HG02678 (cell line): ENCODE results near the gene ARAP1.

ENCODE experiments used
- ATAC-seq: cut with Tn5 transposase; IDR thresholded peaks from one replicate; pipeline ENCODE4 v1.9.1; 2021; ENCODE audit warnings: mild to moderate bottlenecking, moderate library complexity; ENCODE audit not compliant: unreplicated experiment

Gene ARAP1

DNA sequence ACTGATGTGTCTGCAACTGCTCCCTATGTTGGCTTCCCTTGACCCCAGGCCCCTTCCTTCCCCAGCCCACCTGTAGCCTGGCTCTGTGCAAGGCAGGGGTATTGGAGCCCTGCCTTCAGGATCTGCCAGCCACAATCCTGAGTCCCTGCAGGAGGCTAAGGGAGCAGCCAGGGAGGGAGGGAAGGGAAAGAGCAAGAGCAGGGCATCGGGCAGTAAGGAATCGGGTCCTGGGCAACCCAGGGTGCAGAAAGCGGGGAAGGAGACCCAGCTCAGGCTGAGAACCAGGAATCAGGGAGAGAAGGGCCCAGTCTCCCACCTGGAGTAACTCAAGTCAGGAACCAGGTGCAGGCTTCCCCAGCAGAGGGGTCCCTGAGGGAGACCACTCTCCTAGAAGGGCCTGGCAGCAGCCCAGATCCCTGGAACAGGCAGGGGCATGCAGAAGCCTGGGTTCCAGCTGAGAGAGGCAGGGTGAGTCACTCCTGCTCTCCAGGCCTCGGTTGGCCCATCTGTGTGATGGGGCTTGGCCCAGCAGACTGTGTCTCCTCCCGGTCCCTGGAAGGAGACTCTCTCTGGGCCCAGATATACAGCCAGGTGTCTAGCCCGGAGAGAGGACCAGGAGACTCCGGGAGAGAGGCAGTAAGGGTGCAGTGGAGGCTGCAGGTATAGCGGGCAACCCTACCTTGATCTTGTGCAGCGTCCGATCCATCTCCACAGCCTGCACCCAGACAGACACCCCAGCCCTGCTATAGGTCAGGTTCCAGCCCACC lies 28.3 kb upstream of the ARAP1 start:
- ATAC-seq: no peak

DNA sequence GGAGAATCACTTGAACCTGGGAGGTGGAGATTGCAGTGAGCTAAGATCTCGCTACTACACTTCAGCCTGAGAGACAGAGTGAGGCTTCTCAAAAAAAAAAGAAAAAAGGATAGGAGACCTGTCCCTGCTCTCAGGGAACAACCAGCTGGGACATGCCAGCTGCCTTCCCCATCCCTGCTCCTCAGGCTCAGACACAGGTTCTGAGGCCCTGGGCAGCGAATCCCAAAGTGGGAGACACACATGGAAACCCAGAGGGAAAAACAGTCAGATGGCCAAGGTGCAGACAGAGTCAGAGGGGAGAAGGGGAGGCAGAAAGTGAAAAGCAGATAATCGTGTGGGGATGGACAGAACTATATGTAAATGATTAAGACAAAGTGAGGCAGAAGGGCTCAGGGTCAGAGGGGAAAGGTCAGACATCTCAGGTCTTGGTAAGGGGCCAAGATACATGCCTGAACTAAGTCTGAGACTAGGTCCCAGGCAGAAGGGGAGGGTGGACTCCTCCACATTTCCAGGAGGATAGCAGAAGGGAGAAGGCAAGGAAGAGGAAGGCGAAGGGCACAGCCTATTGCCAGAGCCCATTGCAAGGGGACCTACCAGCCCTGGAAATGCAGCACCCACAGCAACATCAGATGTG lies 27.4 kb upstream of the ARAP1 start:
- no peak for ATAC-seq

GRCh38 chr11:72778535-72779494 lies 26.6 kb upstream of the ARAP1 start:
- ATAC-seq: no peak

GRCh38 chr11:72777755-72778278 lies 25.6 kb upstream of the ARAP1 start:
- ATAC-seq: no peak

- no peak for ATAC-seq
Measured at GRCh38 chr11:72776844-72777754, 24.9 kb upstream of the ARAP1 start.

DNA sequence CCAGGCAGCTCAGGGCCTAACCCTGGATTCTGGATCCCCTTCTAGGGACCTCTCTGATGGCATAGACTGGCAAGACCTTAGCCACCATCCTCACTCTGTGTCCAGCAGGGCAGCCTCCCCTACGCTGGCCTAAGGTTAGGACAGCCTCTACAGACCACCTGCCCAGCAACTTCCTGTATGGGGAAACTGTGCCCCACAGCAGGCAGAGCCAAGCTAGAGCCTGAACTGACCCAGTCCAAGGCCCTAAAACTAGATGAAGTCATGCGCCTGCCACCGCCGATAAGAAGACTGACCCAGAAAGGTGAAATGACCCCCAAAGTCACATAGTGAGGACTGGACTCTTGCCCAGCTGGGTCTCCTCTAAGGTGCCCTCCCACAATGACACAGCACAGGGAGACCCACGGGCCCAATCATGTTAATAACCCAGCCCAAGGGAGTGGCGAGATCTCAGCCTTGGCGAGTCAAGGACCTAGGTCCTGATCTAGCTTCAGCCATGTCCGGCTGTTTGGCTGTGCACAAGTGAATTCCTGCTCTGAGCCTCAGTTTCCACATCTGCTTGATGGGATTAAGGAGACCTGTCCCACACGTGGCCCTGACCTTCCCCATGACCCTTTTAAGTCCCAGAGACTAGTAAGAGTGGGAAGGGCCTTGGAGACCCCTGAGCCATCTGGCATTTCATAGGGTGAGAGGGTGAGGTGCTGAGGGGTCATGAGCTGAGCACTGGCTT lies 24.1 kb upstream of the ARAP1 start:
- no peak for ATAC-seq

DNA sequence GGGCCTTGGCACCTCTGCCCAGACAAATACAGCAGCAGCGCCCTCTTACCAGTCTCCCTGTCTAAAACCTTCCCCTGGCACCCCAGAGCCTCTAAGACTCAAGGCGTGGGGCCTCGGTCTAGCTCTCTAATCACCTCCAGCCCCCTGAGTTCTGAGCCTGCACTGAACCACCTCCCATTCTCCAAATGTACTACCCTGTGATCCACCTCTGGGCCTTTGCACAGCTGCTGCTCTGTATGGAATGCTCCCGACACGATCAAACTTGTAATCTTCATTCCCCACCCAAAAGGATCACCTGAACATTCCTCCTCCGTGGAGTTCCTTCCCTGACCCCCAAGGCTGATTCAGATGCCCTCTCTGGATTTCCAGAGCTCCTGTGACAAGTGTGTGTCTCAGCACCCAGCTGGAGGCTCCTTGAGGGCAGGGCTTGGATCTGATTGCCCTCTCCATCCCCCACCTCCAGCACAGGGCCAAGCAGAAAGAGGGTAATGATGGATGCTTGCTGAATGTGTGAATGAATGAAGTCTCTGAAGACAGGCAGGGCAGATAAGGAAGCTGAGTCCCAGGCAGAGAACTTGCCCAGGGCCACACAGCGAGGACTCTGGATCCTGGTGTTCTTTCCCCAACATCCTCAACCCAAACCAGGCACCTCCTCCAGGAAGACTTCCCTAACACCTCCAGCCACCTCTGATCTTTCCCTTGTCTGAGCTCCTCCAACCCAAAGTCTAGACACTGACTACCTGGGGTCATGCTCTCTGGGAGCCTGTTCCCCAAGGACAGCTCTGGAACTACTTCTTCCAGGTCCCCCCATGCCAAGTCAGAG lies 23.3 kb upstream of the ARAP1 start:
- ATAC-seq: no peak

- no peak for ATAC-seq
Measured at GRCh38 chr11:72774499-72774898, 22.3 kb upstream of the ARAP1 start.

DNA sequence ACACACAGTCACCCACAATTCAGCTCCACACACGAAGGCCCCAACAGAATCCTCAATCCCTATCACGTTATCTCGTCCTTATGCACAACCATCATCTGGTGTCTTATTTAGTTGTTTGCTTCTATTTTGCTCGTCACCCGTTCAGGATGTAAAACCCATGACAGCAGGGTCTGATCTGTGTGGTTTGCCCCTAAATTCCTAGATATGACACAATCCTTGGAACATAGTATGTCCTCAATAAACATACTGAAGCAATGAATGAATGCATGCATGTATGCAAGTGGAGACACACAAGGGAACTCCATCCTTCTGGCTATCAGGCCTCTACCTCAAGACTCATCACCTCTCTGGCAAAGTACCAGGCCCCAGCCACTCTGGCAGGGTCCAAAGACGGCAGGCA lies 21.5 kb upstream of the ARAP1 start:
- ATAC-seq: no peak

DNA sequence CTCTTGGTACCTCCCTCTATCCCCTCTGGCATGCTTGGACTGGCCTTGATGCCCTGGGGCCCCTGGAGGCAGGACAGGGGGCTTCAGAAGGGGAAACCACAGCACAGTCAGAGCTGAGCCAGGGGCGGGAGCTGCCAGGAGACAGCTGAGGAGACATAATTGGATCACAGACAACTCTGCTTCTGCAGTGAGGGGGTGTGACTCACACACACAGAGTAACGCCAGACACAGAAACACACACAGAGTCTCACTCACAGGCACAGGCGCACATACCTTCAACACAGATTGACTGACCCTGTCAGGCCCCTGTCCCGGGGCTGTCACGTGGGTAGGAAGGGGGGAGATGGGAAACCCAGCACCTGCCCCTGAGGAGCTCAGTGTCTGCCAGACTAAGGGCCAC lies 21.1 kb upstream of the ARAP1 start:
- no peak for ATAC-seq

DNA sequence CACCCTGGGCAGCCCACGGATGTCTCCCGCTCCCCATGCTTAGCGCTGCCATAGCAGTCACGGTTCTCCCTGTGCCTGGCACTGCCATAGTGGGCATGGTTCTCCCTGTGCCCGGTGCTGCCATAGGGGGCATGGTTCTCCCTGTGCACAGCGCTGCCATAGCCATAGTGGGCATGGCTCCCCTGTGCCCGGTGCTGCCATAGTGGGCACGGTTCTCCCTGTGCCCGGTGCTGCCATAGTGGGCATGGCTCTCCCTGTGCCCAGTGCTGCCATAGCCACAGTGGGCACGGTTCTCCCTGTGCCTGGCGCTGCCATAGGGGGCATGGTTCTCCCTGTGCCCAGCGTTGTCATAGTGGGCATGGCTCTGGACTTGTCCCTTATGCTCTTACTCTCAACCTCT lies 19.9 kb upstream of the ARAP1 start:
- no peak for ATAC-seq

- no peak for ATAC-seq
Measured at GRCh38 chr11:72771507-72771906, 19.3 kb upstream of the ARAP1 start.

GRCh38 chr11:72770799-72771198 lies 18.6 kb upstream of the ARAP1 start:
- no peak for ATAC-seq

- no peak for ATAC-seq
Measured at GRCh38 chr11:72769680-72770079, 17.5 kb upstream of the ARAP1 start.

DNA sequence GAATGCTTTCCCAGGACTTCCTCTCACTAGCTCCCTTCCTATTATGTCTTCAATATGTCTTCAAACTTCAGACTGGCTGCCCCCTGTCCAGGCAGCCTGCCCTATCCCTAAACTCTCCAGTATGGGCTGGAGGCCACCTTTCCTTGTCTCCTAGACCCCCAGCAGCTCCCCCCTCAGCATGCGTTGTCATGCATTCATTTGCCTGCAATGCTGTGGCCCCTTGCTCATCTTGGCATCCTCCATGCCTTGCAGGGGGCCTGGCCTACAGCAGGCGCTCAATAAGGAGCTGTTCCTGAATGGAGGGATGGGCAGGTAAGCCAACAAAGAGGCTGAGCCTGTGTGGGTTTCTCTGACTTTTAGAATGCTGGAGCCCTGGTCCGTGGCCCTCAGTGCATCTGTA lies 16.4 kb upstream of the ARAP1 start:
- no peak for ATAC-seq

DNA sequence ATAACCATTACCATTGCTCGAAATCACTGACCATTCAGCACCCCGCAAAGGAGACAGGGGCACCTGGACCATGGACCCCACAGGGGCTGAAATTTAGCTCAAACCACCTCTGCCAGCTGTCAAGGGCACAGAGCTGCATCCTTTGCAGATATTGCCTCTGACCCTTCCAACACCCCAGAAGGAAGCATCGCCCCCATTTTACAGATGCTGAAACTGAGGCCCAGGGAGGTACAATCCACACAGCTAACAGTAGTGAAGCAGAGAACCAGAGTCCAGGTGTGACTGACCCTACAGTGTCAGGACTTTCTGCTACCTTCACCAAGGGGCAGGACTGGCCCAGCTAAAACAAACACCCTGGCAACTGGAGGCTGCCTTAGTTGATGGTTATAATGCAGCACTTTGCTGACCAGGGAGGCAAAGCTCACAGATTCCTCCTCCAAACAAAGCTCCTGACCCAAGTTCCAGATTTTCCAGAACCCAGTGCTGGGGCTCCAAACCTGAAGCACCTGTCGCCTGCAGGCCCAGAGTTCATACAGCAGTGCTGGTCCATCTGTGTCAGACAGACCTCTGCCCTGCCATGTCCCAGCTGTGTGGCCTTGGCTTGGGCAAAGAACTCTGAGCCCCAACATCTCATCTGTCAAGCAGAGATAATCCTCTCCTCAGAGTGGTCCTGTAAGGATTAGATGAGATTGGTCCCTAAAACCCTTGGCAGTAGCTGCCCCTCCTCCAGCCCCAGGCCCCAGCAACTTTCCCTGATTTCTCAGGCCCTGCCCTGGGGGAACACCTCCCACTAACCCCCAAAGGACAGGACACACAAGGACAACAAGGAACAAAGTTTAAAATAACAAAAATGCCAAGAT lies 15.2 kb upstream of the ARAP1 start:
- no peak for ATAC-seq

DNA sequence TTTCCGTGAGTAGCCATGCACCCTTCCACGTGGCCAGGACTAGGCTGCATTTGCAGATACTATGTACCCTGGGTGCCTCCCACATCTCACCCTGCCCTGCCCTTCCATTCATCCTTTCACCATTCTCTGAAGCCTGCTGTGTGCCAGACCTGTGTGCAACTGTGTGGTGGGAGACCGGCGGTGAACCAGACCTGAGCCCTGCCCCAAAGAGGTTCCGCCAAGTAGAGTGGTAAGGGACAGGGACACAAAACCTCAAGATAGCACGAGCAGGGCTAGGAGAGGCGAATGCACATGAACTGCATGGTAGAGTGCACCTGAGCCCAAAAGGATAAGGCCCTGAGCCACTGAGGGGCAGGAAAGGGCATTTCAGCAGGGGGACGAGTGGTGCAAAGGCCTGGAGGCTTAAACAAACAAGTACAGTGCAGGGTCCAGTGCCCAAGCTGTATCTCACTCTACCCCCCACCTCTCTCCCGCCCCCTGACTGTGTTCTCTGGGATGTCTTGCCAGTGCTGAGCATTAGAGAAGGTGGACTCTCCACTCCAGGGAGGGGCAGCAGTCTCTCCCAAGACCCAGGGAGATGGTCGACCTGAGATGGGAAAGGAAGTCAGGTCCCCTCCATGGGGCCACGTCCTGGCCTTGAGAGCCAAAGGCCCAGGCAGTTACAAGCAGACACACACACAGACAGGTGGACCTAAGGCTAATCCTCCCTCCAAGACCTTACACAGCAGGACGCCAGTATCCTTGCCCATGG lies 14.1 kb upstream of the ARAP1 start:
- no peak for ATAC-seq
